ENCODE results near the gene NFIC.

NFIC gene

DNA sequence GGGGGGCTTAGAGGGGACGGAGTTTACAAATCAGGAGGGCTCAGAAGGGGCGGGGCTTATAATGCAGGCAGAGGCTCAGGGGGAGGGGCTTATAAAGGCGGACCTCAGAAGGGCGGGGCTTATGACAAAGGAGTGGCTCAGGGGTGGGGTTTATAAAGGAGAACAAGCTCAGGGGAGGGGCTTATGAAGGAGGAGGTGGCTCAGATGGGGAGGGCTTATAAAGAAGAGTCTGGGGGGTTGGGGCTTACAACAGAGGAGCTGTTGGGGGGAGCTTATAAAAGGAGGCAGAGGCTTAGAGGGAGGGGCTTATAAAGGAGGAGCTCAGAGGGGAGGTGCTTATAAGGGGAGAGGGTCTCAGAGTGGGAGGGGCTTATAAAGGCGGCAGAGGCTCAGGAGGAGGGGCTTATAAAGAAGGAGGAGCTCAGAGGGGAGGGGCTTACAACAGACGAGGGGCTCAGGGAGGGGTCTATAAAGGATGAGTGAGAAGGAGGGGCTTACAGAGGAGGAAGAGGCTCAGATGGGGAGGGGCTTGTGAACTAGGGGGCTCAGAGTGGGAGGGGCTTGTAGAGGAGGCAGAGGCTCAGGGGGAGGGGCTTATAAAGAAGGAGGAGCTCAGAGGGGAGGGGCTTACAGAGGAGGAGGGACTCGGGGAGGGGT is 112.9 kb downstream of the NFIC start:
- DNase-seq (ENCODE audit: low read depth): no peak
- H3K4me3 ChIP-seq (replicated peaks; ENCODE audit: low read depth, low read length): no peak overlapping the region
- TF ChIP-seq, protein P1, sequence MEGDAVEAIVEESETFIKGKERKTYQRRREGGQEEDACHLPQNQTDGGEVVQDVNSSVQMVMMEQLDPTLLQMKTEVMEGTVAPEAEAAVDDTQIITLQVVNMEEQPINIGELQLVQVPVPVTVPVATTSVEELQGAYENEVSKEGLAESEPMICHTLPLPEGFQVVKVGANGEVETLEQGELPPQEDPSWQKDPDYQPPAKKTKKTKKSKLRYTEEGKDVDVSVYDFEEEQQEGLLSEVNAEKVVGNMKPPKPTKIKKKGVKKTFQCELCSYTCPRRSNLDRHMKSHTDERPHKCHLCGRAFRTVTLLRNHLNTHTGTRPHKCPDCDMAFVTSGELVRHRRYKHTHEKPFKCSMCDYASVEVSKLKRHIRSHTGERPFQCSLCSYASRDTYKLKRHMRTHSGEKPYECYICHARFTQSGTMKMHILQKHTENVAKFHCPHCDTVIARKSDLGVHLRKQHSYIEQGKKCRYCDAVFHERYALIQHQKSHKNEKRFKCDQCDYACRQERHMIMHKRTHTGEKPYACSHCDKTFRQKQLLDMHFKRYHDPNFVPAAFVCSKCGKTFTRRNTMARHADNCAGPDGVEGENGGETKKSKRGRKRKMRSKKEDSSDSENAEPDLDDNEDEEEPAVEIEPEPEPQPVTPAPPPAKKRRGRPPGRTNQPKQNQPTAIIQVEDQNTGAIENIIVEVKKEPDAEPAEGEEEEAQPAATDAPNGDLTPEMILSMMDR (IDR thresholded peaks at IDR 0.05; ENCODE audit: low read length, missing control alignments): no peak

DNA sequence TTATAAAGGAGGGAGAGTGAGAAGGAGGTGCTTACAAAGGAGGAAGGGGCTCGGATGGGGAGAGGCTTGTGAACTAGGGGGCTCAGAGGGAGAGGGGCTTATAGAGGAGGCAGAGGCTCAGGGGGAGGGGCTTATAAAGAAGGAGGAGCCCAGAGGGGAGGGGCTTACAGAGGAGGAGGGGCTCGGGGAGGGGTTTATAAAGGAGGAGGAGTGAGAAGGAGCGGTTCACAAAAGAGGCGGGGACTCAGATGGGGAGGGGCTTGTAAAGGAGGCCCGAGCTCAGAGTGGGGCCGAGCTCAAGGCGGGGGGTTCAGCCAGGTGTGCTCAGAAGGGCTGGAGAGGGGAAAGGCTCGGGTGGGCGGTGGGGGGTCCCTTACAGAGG is 113.4 kb downstream of the NFIC start:
- H3K4me3 ChIP-seq (replicated peaks; ENCODE audit: low read depth, low read length): no peak overlapping the region
- no peak for DNase-seq (ENCODE audit: low read depth)
- TF ChIP-seq, protein P1 (IDR thresholded peaks at IDR 0.05; ENCODE audit: low read length, missing control alignments): no peak

DNA sequence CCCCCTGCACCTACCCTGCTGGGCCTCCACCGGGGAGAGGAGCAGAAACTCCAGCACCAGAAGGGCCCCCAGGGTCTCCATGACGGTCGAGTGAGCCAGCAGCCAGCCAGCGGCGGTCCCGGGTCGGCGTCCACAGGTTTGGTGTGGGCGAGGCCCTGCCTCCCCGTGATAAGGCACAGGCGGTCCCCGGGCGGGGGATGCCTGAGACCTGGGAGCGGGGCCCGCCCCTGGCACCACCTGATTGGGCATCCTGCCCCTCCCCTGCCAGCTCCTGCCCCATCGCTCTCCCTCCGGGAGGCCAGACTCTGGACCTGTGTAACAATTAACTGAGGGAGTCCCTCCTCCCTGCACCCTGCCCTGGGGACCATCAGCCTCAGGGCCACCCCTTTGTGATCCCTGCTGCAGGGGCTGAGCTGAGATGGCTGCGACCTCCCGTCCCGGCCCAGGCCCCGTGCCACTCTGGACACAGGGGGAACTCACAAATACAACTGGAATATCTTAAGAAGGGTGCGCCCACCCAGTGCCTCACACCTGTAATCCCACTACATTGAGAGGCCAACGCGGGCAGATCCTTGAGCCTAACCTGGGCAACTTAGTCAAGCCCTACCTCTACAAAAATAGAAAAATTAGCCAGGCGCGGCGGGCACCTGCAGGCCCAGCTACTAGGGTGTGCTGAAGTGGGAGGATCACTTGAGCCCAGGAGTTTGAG is 114.2 kb downstream of the NFIC start, which contains the start of gene SMIM24:
Gene SMIM24 (minus strand): TSS at position 143 of the 709 bp plus-strand sequence. CDS start 62 bp downstream, at position 81.
- TF ChIP-seq, protein P1 (IDR thresholded peaks at IDR 0.05; ENCODE audit: low read length, missing control alignments): no peak
- no peak for DNase-seq (ENCODE audit: low read depth)
- no peak within 1 kb of the TSS for H3K4me3 ChIP-seq (replicated peaks; ENCODE audit: low read depth, low read length)

DNA sequence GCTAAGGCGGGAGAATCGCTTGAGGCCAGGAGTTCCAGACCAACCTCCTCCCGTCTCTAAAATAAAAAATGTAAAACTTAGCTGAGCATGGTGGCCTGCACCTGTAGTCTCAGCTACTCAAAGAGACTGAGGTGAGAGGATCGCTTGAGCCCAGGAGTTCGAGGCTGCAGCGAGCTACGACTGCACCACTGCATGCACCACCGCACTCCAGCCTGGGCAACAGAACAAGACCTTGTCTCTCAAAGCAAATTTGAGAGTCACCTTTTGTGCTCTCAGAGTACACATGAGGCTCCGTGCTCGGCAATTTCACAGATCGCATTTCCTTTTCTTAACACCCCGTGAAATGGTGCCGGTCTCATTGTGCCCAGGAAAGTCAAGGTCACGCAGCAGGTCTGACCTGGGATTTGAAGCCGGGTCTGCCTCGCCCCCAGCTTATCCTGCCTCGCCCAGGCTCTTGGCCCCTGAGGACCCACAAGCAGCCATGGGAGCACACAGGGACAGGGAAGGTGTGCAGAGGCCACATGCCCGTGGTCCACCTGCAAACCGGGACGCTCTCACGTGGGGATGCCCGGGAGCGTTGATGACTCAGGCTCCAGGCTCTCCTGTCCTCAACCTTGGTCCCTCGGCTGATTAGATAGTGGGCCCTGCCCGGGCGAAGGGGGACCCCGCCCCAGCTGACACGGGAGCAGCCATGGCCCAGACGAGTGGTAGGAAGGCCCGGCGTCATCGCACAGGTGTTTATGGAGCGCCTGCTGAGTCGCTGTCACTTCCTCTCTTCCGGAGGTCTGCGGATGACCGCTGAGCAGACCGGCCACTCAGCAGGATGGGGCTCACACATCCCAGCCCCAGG is 115.1 kb downstream of the NFIC start:
- no peak for DNase-seq (ENCODE audit: low read depth)
- H3K4me3 ChIP-seq (replicated peaks; ENCODE audit: low read depth, low read length): no peak overlapping the region
- TF ChIP-seq, protein P1 (IDR thresholded peaks at IDR 0.05; ENCODE audit: low read length, missing control alignments): no peak

DNA sequence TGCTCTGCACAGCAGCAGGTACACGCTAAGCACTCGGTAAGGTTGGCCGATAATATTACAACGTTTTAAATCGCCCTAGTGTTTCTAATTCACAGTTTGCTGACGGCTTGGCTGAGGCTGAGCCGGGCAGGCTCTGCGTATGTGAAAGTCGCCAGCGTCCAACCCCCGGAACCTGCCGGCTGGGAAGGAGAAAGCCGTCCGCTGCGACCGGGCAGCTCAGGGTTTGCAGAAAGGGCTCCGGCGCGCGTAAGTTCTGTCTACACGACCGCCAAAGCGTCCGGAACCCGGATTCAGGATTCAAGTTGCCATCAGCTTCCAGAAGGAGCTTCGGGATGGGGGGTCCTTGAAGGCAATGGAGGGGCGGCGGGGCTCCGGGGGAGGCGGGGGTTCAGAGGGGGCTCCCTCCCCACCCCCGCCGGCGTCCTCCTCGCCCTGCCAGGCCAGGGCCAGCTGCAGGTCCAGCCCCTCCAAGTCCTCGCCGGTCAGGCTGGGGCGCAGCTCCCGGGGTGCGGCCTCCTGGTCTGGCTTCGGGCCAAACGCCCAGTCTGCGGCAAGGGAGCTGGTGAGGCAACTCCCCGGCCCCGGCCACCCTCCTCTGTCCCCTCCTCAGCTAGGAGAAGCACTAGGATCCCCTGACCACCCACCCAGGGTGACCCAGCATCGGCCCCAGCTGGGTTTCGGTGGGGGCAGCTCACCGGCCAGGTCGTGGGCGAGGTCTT is 116.3 kb downstream of the NFIC start:
- DNase-seq (ENCODE audit: low read depth): no peak
- no peak overlapping the region for H3K4me3 ChIP-seq (replicated peaks; ENCODE audit: low read depth, low read length)
- TF ChIP-seq, protein P1 (IDR thresholded peaks at IDR 0.05; ENCODE audit: low read length, missing control alignments): no peak

- TF ChIP-seq, protein P1 (IDR thresholded peaks at IDR 0.05; ENCODE audit: low read length, missing control alignments): no peak
- DNase-seq (ENCODE audit: low read depth): no peak
- H3K4me3 ChIP-seq (replicated peaks; ENCODE audit: low read depth, low read length): no peak within 1 kb of the TSS
These were observed 116.8 kb downstream of the NFIC start, which contains the start of gene SMIM44 for GRCh38 chr19:3483226-3483628. Gene SMIM44, minus strand, starts transcription at chr19:3483441. Its CDS starts 38 bp downstream, at chr19:3483403.

All from fibroblast of pulmonary artery (primary cell).